Peyer's patch (tissue), 4 donors: ENCODE measurements around the gene SLC9A3.

Source experiments
- CTCF ChIP-seq, 6 experiments: fragments of 450-650 bp in 4 of 6; fragments of 200-600 bp in 2 of 6; sonication (generic) in 1 of 6; IDR thresholded peaks; one replicate each; pipeline ENCODE4 v1.5.1; 2017 to 2019; ENCODE audit warnings: antibody characterized with exemption in 6 of 6, mild to moderate bottlenecking in 3 of 6, moderate library complexity in 1 of 6
- POLR2A ChIP-seq, 2 donors: fragments of 450-650 bp; IDR thresholded peaks; one replicate each; pipeline ENCODE4 v1.5.1; 2017; ENCODE audit warnings: antibody characterized with exemption in 2 of 2, mild to moderate bottlenecking in 2 of 2, moderate library complexity in 2 of 2

- TF ChIP-seq CTCF (IDR thresholded peaks at IDR 0.05) = no peak
- TF ChIP-seq POLR2A (IDR thresholded peaks at IDR 0.05) = no peak
These were observed 45.2 kb downstream of the SLC9A3 start for GRCh38 chr5:478982-479535.
